GM18868 (cell line): ENCODE data around the gene IGSF21.

Experiments
- ATAC-seq: cut with Tn5 transposase; IDR thresholded peaks from one replicate; pipeline ENCODE4 v1.9.1; 2021; ENCODE audit warnings: mild to moderate bottlenecking, moderate library complexity; ENCODE audit not compliant: unreplicated experiment

Gene IGSF21

GRCh38 chr1:18256282-18257235 lies 149.0 kb downstream of the IGSF21 start:
- no peak for ATAC-seq

GRCh38 chr1:18257778-18258177 lies 150.2 kb downstream of the IGSF21 start:
- no peak for ATAC-seq

GRCh38 chr1:18261891-18262290 lies 154.3 kb downstream of the IGSF21 start:
- no peak for ATAC-seq

- ATAC-seq, result no peak
Observed at GRCh38 chr1:18262726-18263125, 155.1 kb downstream of the IGSF21 start.

- ATAC-seq, result no peak
Observed at GRCh38 chr1:18263547-18264120, 156.0 kb downstream of the IGSF21 start.

- ATAC-seq, result no peak
Observed at GRCh38 chr1:18264450-18265039, 156.9 kb downstream of the IGSF21 start.

GRCh38 chr1:18265641-18266040 lies 158.0 kb downstream of the IGSF21 start:
- no peak for ATAC-seq

GRCh38 chr1:18266391-18266790 lies 158.8 kb downstream of the IGSF21 start:
- ATAC-seq, result no peak

- ATAC-seq, result no peak
Observed at GRCh38 chr1:18271336-18271735, 163.7 kb downstream of the IGSF21 start.

- no peak for ATAC-seq
Observed at GRCh38 chr1:18278946-18279345, 171.3 kb downstream of the IGSF21 start.

- no peak for ATAC-seq
Observed at GRCh38 chr1:18279351-18280074, 171.9 kb downstream of the IGSF21 start.

- ATAC-seq, result no peak
Observed at GRCh38 chr1:18280956-18281355, 173.4 kb downstream of the IGSF21 start.

- ATAC-seq, result no peak
Observed at GRCh38 chr1:18282851-18283600, 175.4 kb downstream of the IGSF21 start.

- no peak for ATAC-seq
Observed at GRCh38 chr1:18283601-18284385, 176.2 kb downstream of the IGSF21 start.

GRCh38 chr1:18284805-18285537 lies 177.4 kb downstream of the IGSF21 start:
- ATAC-seq, result no peak

GRCh38 chr1:18285538-18285924 lies 177.9 kb downstream of the IGSF21 start:
- no peak for ATAC-seq

GRCh38 chr1:18288722-18289121 lies 181.1 kb downstream of the IGSF21 start:
- no peak for ATAC-seq

- no peak for ATAC-seq
Observed at GRCh38 chr1:18289597-18289996, 182.0 kb downstream of the IGSF21 start.
